ENCODE data around the gene CLUH. TPM values are rescaled to one million over a fixed set of nuclear protein-coding genes. Genes with fewer than 3 reads are reported as not detected.

The CLUH gene
- total RNA-seq, 2 experiments from 2014 or later, result 59.0 to 64.9 TPM

DNA sequence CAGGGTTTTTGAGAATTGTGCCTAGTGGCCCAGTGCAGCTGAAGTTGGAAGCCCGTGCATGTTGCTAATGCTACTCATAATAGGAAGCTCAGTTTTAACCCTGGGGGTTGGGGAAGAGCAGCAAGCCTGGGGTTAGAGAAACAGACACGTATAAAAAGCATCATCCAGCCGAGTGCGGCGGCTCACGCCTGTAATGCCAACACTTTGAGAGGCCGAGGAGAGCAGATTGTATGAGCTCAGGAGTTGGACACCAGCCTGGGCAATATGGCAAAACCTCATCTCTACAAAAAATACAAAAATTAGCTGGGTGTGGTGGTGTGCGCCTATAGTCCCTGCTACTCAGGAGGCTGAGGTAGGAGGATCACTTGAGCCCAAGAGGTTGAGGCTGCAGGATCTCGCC lies 2.3 kb upstream of the CLUH start:
- Mint-ChIP-seq H3K27me3 (ENCODE audit: low read depth) (no peaks in the 10 kb centered on the region), H3K27ac (no peak overlapping the region), H3K36me3 (ENCODE audit: low read depth) (peaks cover 6% of the 10 kb centered on the region), H3K9me3 (ENCODE audit: insufficient read depth) (no peaks in the 10 kb centered on the region), H3K4me1 (ENCODE audit: low read depth) (peaks cover 30% of the 10 kb centered on the region), H3K4me3 (no peak overlapping the region)
- ChIA-PET POLR2A (no interaction called here), CTCF (no interaction called here)
- no peak for DNase-seq
- ATAC-seq, result no peak

DNA sequence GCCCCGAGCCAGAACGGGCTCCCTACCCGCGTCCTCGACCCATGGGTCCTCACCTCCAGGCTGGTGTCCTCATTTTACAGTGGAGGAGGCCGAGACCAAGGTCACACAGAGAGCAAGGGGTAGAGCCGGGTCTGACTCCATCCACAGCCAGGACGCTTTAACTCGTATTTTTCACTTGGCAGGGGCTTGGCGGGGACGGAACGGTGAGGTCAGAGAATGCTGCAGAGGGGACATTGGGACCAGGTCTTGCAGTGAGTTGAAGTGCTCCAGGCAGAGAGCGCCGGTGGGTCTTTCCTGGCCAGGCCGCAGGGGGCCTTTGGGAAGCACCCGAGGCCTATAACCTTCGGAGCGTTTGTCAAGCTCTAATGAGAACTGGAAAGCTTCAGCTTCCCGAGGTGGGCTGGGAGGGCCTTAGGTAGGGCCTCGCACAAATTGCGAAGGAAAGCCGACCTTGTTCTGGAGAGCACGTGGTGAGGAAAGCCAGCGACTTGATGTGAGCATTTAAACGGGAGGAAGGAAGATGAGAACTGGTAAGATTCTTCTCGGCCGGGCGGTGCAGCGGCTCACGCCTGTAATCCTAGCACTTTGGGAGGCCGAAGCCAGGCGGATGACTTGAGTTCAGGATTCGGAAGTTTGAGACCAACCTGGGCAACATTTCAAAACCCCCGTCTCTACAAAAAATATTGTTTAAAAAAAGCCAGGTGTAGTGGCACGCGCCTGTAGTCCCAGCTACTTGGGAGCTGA lies 908 bp upstream of the CLUH start:
- POLR2A ChIA-PET, result no interaction called here
- Mint-ChIP-seq H3K9me3 (ENCODE audit: insufficient read depth) (no peaks in the 10 kb centered on the region), H3K36me3 (ENCODE audit: low read depth) (peaks cover 6% of the 10 kb centered on the region), H3K4me3 (peak overlapping the region; percentile 91), H3K27ac (peak overlapping the region; percentile 93), H3K27me3 (ENCODE audit: low read depth) (no peaks in the 10 kb centered on the region), H3K4me1 (ENCODE audit: low read depth) (peaks cover 36% of the 10 kb centered on the region)
- no peak for DNase-seq
- no peak for ATAC-seq
- CTCF ChIA-PET, result no interaction called here

DNA sequence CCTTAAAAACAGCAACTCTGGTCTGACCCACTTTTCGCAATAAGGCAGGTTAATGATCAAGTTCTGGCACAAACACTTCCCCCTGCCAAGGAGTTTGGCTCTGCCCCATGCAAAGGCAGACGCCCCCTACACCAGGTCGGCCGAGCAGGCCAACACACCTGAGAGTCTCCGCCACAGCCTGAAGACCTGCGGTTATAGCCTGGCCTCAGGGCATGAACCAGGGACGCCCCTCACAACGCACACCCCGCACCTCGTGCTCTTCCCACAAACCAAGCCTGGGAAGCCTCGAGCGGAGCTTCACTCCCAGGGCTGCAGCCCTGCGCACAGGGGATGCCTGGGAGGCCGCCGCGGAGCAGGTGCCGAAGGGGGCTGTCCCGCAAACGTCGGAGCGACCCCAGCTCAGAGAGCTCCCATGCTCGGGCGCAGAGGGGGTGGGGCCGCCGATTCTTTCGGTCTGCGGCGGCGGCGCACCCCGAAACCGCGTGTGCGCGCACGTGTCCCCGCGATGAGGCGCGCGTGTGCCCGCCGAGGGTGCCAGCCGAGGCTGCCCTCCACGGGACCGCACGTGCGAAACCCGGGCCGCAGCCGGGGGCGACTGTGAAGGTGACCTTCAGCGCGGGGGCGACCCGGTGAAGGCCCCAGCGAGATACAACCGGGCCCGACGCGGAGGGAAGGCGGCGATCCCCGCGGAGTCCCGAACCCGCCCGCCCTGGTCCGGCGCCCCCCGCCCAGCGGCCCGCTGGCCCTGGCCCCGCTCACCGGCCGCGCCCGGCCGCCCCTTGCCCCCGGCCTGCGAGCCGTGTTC lies 559 bp downstream of the CLUH start:
- H3K27ac Mint-ChIP-seq, result peak overlapping the region; percentile 87
- H3K9me3 Mint-ChIP-seq (ENCODE audit: insufficient read depth), result no peaks in the 10 kb centered on the region
- H3K27me3 Mint-ChIP-seq (ENCODE audit: low read depth), result no peaks in the 10 kb centered on the region
- H3K4me3 Mint-ChIP-seq, result peak overlapping the region; percentile 91
- POLR2A ChIA-PET, result interaction anchor here (0.9 to 1.6 kb wide), 3 partner anchors 15 to 118 kb away, joined by 3 to 4 read pairs (median 3); no protein-coding TSS in a partner anchor
- DNase-seq, result peak; percentile 35
- peaks cover 38% of the 10 kb centered on the region for H3K4me1 Mint-ChIP-seq (ENCODE audit: low read depth)
- ATAC-seq, result peak; percentile 15
- CTCF ChIA-PET, result interaction anchor here (1.7 kb wide), 1 partner anchor 295 kb away, joined by 6 read pairs; no protein-coding TSS in a partner anchor
- H3K36me3 Mint-ChIP-seq (ENCODE audit: low read depth), result peaks cover 6% of the 10 kb centered on the region

DNA sequence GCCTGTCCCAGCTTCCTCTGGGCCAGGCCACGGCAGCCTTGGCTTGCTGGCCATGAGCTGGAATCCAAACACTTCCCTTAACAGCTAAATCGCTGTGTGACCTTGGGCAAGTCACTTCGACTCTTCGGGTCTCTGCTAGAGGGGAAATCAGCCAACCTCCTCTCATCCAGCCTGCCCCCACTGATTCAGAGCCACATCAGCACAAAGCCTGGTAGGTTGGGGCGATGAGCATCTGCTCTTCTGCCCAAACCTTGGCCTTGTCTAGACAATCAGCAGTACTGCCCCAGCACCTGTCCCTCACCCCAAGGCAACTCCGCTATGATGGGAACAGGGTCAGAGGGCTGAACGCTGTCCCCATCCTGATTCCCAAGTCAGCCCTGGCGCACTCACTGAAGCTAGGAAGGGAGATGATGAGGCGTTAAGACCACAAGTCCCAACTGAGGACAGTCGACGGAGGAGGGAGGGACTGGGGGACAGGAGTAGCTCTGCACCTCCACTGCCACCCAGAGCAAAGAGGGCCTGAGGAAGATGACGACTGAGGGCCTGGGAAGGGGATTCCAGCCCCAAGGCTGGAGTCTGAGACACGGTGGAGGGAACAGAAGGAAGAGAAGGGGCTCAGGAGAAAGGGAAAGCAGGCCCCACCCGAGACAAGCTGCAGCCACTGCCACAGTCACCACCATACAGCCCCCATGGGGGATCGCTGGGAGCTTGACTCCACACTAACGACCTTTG lies 1.3 kb downstream of the CLUH start:
- DNase-seq, result no peak
- Mint-ChIP-seq H3K27me3 (ENCODE audit: low read depth) (no peaks in the 10 kb centered on the region), H3K4me1 (ENCODE audit: low read depth) (peaks cover 38% of the 10 kb centered on the region), H3K27ac (peak overlapping the region; percentile 87), H3K4me3 (peak overlapping the region; percentile 85), H3K9me3 (ENCODE audit: insufficient read depth) (no peaks in the 10 kb centered on the region), H3K36me3 (ENCODE audit: low read depth) (peaks cover 6% of the 10 kb centered on the region)
- POLR2A ChIA-PET, result interaction anchor here (0.9 to 1.6 kb wide), 3 partner anchors 14 to 118 kb away, joined by 3 to 4 read pairs (median 3); no protein-coding TSS in a partner anchor
- ATAC-seq, result no peak
- CTCF ChIA-PET, result interaction anchor here (1.3 to 1.7 kb wide), 2 partner anchors 294 to 327 kb away, joined by 5 to 6 read pairs; no protein-coding TSS in a partner anchor

DNA sequence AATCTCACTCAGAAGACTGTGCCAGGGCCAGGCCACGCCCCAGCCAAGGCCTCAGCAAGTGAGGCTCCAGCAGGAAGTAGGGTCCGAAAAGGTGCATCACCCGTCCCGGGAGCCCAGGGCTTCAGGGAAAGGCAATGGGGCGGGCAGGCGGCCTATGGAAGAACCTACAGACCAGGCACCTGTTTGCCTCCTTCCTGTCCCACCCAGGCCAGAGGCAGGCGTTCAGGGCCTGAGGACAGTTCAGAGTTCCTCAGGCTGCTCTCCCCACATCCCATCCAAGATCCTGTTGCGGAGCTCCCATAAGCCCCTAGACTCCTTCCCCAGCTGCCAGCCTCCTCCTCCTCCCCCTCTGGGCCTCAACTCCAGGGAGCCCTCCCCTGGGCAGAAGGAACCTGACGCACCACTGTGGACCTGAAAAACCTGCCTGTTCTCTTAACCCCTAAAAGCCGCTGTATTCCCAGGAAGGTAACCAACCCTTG lies 2.3 kb downstream of the CLUH start:
- H3K36me3 Mint-ChIP-seq (ENCODE audit: low read depth), result peaks cover 6% of the 10 kb centered on the region
- H3K27ac Mint-ChIP-seq, result peak overlapping the region; percentile 66
- no peaks in the 10 kb centered on the region for H3K9me3 Mint-ChIP-seq (ENCODE audit: insufficient read depth)
- ChIA-PET CTCF (interaction anchor here (1.3 to 1.7 kb wide), 2 partner anchors 293 to 326 kb away, joined by 5 to 6 read pairs; no protein-coding TSS in a partner anchor), POLR2A (interaction anchor here (1.3 to 1.6 kb wide), 2 partner anchors 13 to 117 kb away, joined by 3 to 4 read pairs; no protein-coding TSS in a partner anchor)
- H3K27me3 Mint-ChIP-seq (ENCODE audit: low read depth), result no peaks in the 10 kb centered on the region
- no peak for DNase-seq
- peaks cover 38% of the 10 kb centered on the region for H3K4me1 Mint-ChIP-seq (ENCODE audit: low read depth)
- no peak for ATAC-seq
- H3K4me3 Mint-ChIP-seq, result peak overlapping the region; percentile 85

DNA sequence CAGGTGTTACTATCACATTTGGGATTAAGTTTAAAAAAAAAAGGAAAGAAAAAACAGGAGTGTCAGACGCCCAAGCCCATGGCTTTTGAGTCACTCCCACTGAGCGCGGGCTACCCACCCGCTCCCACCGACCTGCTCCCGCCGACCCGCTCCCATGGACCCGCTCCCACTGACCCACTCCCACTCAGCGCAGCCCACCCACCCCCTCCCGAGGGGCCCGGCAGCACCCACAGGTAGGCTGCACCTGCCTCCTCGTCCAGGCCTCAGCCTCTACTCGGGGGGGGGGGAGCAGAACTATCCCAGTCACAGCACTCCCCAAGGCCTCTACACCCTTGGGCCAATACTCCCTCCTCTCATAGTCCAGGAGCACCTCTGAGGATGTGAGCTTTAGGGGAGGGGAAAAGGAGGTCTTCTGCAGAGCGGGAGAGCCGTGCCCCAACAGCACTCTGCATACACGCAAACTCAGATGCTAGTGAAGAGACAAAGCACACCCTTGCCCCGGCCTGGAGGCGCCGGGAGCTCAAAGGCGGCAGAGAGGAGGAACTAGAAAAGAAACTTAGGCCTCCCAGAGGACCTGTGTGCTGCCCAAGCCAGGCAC lies 2.9 kb downstream of the CLUH start:
- CTCF ChIA-PET, result no interaction called here
- Mint-ChIP-seq H3K27ac (peak overlapping the region; percentile 61), H3K4me3 (no peak overlapping the region), H3K9me3 (ENCODE audit: insufficient read depth) (no peaks in the 10 kb centered on the region), H3K27me3 (ENCODE audit: low read depth) (no peaks in the 10 kb centered on the region), H3K4me1 (ENCODE audit: low read depth) (peaks cover 38% of the 10 kb centered on the region), H3K36me3 (ENCODE audit: low read depth) (peaks cover 6% of the 10 kb centered on the region)
- DNase-seq (no peak), ATAC-seq (no peak)
- POLR2A ChIA-PET, result no interaction called here

DNA sequence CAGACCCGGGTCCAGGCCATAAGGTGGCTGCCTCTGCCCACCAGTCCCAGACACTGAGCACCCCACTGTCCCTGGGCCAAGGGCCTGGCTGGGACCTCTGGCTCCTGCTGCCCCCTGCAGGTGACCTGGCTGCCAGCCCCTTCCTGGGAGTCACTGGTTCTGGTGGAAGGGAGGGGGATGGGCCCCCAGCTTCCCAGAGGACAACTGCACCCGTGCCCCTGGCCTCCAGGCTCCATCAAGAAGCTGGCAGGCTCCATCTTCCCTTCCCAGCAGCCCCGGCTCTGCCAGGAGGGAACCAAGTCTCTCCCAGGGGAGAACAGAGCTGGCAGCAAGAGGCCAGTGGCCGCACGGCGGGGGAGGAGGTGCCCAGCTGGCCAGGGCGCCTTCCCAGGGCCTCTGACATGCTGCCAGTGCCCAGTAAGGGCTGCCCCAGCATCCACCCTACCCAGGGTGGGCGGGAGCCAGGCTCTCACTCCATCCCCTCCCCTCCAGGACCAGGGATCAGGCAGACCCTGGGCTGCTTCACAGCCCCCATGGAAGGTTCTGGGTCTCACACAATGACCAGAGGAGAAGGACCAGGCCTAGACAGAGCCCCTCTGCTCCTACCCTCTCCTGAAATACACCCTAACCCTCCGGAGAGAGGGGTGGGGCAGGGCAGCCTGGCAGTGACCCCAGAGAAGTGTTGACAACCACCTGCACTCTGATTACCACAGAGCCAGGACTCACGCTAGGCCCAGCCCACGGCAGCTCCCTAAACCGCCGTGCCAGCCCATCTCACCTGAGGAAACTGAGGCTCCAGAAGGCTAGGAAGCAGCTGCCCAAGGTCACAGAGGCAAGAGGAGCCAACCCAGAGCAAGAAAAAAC lies 3.6 kb downstream of the CLUH start:
- peaks cover 8% of the 10 kb centered on the region for H3K36me3 Mint-ChIP-seq (ENCODE audit: low read depth)
- no peaks in the 10 kb centered on the region for H3K27me3 Mint-ChIP-seq (ENCODE audit: low read depth)
- ATAC-seq, result no peak
- ChIA-PET POLR2A (no interaction called here), CTCF (interaction anchor here (0.6 kb wide), 1 partner anchor 325 kb away, joined by 3 read pairs; no protein-coding TSS in a partner anchor)
- peak; percentile 25 for DNase-seq
- H3K27ac Mint-ChIP-seq, result no peak overlapping the region
- H3K9me3 Mint-ChIP-seq (ENCODE audit: insufficient read depth), result no peaks in the 10 kb centered on the region
- peaks cover 38% of the 10 kb centered on the region for H3K4me1 Mint-ChIP-seq (ENCODE audit: low read depth)
- H3K4me3 Mint-ChIP-seq, result no peak overlapping the region

DNA sequence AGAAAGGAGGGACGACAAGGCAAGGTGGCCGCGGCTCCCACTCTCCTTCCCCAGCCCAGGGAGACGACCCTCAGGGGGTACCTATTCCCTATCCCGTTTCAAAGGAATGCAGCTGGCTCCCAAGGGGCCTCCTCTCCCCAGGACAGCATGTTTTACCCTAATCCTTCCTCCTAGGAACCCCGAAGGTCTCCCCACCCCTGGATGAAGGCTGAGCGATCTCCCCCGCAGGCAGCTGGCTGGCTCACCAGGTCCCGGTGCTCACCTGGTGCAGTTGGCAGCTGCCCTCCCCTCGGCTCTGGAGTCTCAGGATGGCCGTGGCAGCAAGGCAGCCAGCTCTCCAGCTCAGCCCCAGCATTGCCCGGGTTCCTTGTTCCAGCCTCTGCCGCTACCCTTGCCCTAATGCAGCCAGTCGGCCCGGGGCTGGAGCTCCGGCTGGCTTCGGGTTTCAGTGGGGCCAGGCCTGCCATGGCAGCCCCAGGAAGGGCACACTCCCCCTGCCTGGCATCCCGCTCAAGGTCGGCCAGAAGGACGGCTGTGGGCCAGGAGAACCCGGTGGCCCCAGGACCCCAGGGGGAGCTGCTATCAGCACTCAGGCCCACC lies 4.6 kb downstream of the CLUH start:
- Mint-ChIP-seq H3K4me3 (no peak overlapping the region), H3K36me3 (ENCODE audit: low read depth) (peaks cover 6% of the 10 kb centered on the region), H3K4me1 (ENCODE audit: low read depth) (peaks cover 29% of the 10 kb centered on the region), H3K27me3 (ENCODE audit: low read depth) (no peaks in the 10 kb centered on the region), H3K27ac (no peak overlapping the region), H3K9me3 (ENCODE audit: insufficient read depth) (no peaks in the 10 kb centered on the region)
- ChIA-PET CTCF (interaction anchor here (0.6 kb wide), 1 partner anchor 325 kb away, joined by 3 read pairs; no protein-coding TSS in a partner anchor), POLR2A (no interaction called here)
- DNase-seq, result no peak
- no peak for ATAC-seq

DNA sequence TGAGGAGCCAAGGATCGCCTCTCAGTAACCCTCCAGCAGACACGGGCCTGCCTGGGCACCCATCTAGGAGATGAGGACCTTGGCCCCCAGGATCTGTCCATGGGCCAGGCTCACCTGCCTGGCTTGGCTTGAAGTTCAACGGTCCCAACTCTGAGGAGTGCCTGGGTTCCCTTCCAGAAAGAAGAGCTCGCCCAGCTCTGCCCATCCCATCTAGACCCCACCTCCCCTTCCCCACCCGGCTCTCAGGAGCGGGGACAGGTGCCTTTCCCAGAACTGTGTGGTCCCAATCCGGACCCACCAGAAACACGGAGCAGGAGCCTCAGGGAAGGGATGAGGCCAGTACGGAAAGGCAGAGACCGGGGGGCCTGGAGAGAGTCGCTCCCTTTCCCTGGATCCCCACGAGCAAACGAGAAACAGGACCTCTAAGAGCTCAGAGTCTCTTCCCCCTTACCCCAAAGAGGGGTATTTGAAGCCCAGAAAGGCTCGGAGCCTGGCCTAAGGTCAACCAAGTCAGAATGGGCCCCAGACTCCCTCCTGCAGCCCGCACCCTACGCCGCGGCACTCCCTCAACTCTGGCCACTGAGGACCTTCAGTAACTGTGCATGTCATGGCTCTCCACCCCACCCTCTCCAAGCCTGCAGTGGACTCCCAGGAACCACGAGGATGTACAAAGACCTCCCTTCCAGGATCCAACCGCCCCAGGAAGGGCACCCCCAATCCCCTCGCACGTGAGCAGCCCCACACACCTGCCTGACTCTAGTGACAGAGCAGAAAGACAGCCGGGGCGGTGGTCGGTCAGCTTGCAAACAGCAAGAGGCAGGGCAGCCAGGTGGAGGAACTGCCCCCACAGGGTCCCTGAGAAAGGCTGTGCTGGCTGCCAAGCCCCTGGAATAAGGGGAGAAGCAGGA lies 5.4 kb downstream of the CLUH start:
- no peak overlapping the region for H3K4me3 Mint-ChIP-seq

More for the DNA sequence above, 5.4 kb downstream of the CLUH start:
- ChIA-PET POLR2A (no interaction called here), CTCF (interaction anchor here (0.6 kb wide), 1 partner anchor 324 kb away, joined by 3 read pairs; no protein-coding TSS in a partner anchor)
- Mint-ChIP-seq H3K27me3 (ENCODE audit: low read depth) (no peaks in the 10 kb centered on the region), H3K9me3 (ENCODE audit: insufficient read depth) (no peaks in the 10 kb centered on the region), H3K4me1 (ENCODE audit: low read depth) (peaks cover 28% of the 10 kb centered on the region), H3K27ac (no peak overlapping the region), H3K36me3 (ENCODE audit: low read depth) (peaks cover 7% of the 10 kb centered on the region)
- DNase-seq (no peak), ATAC-seq (no peak)

Data from activated CD8-positive, alpha-beta T cell treated with anti-CD3 and anti-CD28 coated beads, Interleukin-2, amount 10 ng/mL, durations not matched to agents 7 days and 5 days (primary cell).